Esophagus (tissue), 2 donors: ENCODE data around the gene DHCR24. TPM values are rescaled to one million over a fixed set of nuclear protein-coding genes. Genes with fewer than 3 reads are reported as not detected.
A peak's percentile ranks its signal among the peaks of the same experiment; 100 is the strongest.

Experiments
- H3K27ac ChIP-seq, 2 donors: one replicate each; pipeline ENCODE4 v1.5.1; 2013; ENCODE audit warnings: low read depth in 2 of 2, mild to moderate bottlenecking in 2 of 2, inconsistent platforms in 1 of 2, low read length in 1 of 2, moderate library complexity in 1 of 2
- H3K27me3 ChIP-seq, 2 donors: one replicate each; pipeline ENCODE4 v1.6.1; 2013; ENCODE audit warnings: low read length in 2 of 2, control low read depth in 1 of 2, mild to moderate bottlenecking in 1 of 2; ENCODE audit not compliant: insufficient read depth in 2 of 2, control insufficient read depth in 1 of 2
- H3K36me3 ChIP-seq, 2 donors: one replicate each; pipeline ENCODE4 v1.6.1; 2013; ENCODE audit warnings: low read length in 1 of 2; ENCODE audit not compliant: control insufficient read depth in 2 of 2, insufficient read depth in 2 of 2
- H3K4me1 ChIP-seq, 2 donors: one replicate each; pipeline ENCODE4 v1.6.1; 2013; ENCODE audit warnings: low read length in 1 of 2; ENCODE audit not compliant: control insufficient read depth in 2 of 2, insufficient read depth in 2 of 2
- H3K4me3 ChIP-seq, 2 donors: one replicate each; pipeline ENCODE4 v1.5.1; 2013; ENCODE audit warnings: low read length in 2 of 2, mild to moderate bottlenecking in 2 of 2, low read depth in 1 of 2, moderate library complexity in 1 of 2
- H3K9me3 ChIP-seq, 2 donors: one replicate each; pipeline ENCODE4 v1.6.1; 2013; ENCODE audit warnings: mild to moderate bottlenecking in 2 of 2, low read depth in 1 of 2, low read length in 1 of 2, moderate library complexity in 1 of 2; ENCODE audit not compliant: control insufficient read depth in 2 of 2, insufficient read depth in 1 of 2
- WGBS, 2 donors: extraction: QIAGEN DNeasy Blood & Tissue Kit; methylation state at CpG; one replicate each; pipeline ENCODE4 v1.1.7; 2013; 5-methylcytosine and 5-hydroxymethylcytosine counted together
- polyA plus RNA-seq, 2 donors: library from polyadenylated mRNA; stranded (reverse); fragments of 200-250 nt; gene quantifications; one replicate each; pipeline ENCODE4 v1.2.3, GENCODE V29; 2013
- donor health status: healthy with polysubstance abuse.
- donor health status: Bipolar disorder and iron deficiency.

Gene DHCR24
- polyA plus RNA-seq, 2 donors = 121 to 196 TPM

DNA sequence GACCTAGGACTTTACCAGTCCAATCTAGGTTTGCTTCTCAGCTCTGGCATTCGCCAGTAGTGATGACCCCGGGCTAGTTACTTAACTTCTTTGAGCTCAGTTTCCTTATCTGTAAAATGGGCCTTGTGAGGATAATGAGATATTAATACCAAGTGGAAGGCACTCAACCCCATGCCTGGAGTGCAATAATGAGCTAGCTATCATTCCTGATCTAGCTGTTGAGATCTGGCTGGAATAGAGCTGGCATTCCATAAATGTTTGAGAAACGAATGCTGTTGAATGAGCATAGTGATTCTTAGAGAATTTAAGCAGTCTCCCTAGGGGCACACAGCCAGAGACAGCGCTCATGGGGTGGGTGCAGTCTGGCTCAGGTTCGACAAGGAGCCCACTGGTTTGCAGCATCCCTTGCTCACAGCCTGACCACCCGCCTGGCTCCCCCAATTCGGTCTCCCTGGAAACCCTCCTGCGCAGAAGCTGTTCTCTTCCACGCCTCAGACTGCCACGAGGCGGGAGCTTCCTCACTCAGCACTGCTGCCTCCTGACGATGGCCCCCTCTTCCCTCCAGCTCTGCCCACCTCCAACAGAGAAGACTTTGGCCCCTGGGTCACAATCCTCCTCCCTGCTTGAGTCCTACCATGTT lies 32.5 kb downstream of the DHCR24 start:
- Histone ChIP-seq H3K4me1 (peaks cover 0 to 17% of the 10 kb centered on the region in 2 donors), H3K27me3 (no peaks in the 10 kb centered on the region), H3K9me3 (no peaks in the 10 kb centered on the region), H3K27ac (no peak overlapping the region), H3K36me3 (peaks cover 3 to 45% of the 10 kb centered on the region in 2 donors), H3K4me3 (no peak overlapping the region)
- WGBS, 2 donors = 91 to 95% methylated on average over 12 of the region's 12 CpGs

DNA sequence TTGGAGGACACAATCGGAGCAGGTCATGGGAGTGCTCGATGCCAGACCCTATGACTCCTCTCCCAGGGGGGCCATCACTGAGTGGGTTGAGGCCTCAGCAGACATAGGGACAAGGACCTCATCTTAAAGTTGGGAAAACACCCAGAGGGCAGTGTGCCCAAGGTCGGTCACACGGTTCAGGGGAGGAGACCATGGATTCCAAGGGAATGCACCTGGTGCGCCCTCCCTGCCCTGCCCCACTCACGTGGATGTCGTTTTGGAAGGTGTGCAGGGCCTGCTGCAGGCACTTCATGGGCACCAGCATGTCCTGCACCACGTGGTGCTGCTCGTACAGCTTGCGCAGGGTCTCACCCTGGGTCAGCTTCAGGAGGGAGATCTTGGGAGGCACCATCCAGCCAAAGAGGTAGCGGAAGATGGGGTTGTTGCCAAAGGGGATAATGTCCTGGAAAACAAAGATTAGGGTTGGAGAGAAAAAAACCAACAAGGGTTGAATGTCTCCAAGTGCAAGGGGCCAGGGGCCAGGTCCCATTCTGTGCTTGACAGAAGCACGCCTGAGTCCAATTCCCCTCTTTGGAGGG lies 33.1 kb downstream of the DHCR24 start:
- H3K36me3 ChIP-seq = peaks cover 3 to 46% of the 10 kb centered on the region in 2 donors
- H3K27me3 ChIP-seq = no peaks in the 10 kb centered on the region
- H3K4me1 ChIP-seq = peaks cover 0 to 17% of the 10 kb centered on the region in 2 donors
- no peaks in the 10 kb centered on the region for H3K9me3 ChIP-seq
- H3K4me3 ChIP-seq = no peak overlapping the region
- 90% methylated on average over 12 of the region's 12 CpGs for WGBS, 2 donors
- H3K27ac ChIP-seq = peak overlapping the region in 1 of 2 donors; percentile 1

DNA sequence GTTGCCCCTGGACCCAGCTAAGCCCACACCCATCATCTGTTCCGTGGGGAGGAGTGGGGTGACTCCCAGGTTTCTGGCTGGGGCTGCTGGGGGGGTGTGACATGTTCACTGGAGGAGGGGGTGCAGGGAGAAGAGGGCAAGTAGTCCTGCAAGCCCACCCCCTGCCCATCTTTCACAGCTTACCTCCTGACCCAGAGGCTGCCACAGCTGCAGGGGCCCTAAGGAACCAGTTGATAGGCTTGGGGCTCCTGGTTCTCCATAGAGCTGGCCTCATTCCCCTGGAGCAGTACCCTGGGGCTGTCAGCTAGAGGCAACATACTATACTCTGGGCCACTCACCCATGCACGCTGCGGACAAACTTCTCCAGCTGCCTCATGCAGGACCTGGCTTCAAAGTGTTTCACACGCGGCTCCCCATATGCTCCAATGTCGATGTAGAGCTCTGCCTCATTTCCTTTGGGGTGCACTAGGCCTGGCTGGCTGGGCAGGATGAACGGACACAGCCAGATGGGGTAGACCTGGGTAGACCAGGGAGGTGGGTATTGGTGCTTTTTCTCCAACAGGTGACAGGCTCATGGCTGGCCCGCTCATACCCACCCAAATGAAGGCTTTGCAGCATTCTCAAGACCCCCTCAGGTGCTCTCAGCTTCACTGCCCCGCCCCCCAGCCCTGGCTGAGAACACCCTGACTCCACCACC lies 33.8 kb downstream of the DHCR24 start:
- Histone ChIP-seq H3K4me3 (no peak overlapping the region), H3K9me3 (no peaks in the 10 kb centered on the region), H3K36me3 (peaks cover 3 to 47% of the 10 kb centered on the region in 2 donors), H3K4me1 (peaks cover 0 to 17% of the 10 kb centered on the region in 2 donors), H3K27ac (peak overlapping the region in 1 of 2 donors; percentile 1), H3K27me3 (no peaks in the 10 kb centered on the region)
- 93 to 95% methylated on average over 9 of the region's 9 CpGs for whole genome bisulfite sequencing, 2 donors

GRCh38 chr1:54851936-54852524 lies 35.0 kb downstream of the DHCR24 start:
- Histone ChIP-seq H3K4me3 (no peak overlapping the region), H3K9me3 (no peaks in the 10 kb centered on the region), H3K27me3 (no peaks in the 10 kb centered on the region), H3K27ac (peak overlapping the region in 1 of 2 donors; percentile 84), H3K4me1 (peaks cover 0 to 14% of the 10 kb centered on the region in 2 donors), H3K36me3 (peaks cover 5 to 46% of the 10 kb centered on the region in 2 donors)
- 86% methylated on average over 17 of the region's 17 CpGs for WGBS, 2 donors

DNA sequence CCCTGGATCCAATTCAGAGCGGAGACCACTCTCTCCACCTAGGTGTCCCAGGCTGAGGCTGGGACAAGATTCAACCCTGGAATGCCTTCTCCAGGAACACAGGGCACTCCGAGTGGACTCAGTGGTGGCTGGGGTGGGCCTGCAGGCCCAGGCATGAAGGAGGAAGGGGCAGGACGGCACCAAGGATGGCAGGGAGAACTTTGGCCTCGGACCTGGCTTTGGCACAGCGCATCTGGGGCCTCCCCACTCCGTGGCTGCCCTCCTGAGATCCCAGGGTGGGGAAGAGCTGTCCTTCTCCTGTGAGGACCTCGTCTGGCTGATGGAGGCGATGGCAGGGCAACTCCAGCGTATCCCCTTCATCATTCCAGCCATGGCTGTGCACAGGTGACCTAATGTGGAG lies 35.6 kb downstream of the DHCR24 start:
- Histone ChIP-seq H3K27me3 (no peaks in the 10 kb centered on the region), H3K27ac (peak overlapping the region in 1 of 2 donors; percentile 84), H3K36me3 (peaks cover 7 to 46% of the 10 kb centered on the region in 2 donors), H3K9me3 (no peaks in the 10 kb centered on the region), H3K4me3 (no peak overlapping the region), H3K4me1 (peaks cover 0 to 14% of the 10 kb centered on the region in 2 donors)
- WGBS, 2 donors = 92 to 94% methylated on average over 9 of the region's 9 CpGs

GRCh38 chr1:54850737-54851136 lies 36.3 kb downstream of the DHCR24 start:
- peak overlapping the region in 1 of 2 donors; percentile 89 for H3K27ac ChIP-seq
- no peaks in the 10 kb centered on the region for H3K9me3 ChIP-seq
- H3K36me3 ChIP-seq = peaks cover 7 to 46% of the 10 kb centered on the region in 2 donors
- no peaks in the 10 kb centered on the region for H3K27me3 ChIP-seq
- peaks cover 0 to 14% of the 10 kb centered on the region in 2 donors for H3K4me1 ChIP-seq
- 68 to 70% methylated on average over 9 of the region's 9 CpGs for WGBS, 2 donors
- H3K4me3 ChIP-seq = no peak overlapping the region

DNA sequence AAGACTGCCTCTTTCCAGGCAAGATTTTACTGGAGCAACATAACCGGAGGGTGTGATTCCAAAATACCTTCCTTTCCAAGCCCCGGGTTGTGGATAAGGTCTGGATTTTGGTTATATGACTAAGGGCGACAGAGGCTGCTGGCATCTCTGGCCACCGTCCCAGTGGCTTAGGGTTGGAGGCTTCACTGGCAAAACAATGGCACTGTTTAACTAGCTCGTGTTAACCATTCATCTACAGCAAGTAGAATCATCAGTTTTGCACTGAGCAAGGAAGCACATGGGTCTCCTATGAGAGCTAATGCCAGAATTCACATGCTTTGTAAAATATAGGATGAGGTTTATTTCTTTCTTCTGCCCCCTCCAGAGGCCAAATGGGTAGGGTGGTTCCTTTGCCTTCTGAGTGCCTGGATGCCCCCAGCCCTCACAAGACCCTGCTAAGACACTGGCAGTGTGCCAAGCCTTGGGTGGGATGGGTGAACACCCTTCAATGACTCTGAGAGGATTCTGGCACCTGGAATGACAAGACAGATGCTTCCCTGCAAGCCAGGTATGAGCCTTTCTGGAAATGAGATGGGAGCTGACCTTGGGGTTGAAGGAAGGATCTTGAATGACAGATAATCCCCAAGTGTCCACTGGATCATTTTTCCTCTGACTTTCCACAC lies 36.8 kb downstream of the DHCR24 start:
- peak overlapping the region; percentile 38 to 89 for H3K27ac ChIP-seq
- H3K36me3 ChIP-seq = peaks cover 7 to 42% of the 10 kb centered on the region in 2 donors
- H3K27me3 ChIP-seq = no peaks in the 10 kb centered on the region
- WGBS, 2 donors = 40 to 48% methylated on average over 5 of the region's 5 CpGs
- H3K4me3 ChIP-seq = no peak overlapping the region
- peaks cover 0 to 14% of the 10 kb centered on the region in 2 donors for H3K4me1 ChIP-seq
- H3K9me3 ChIP-seq = no peaks in the 10 kb centered on the region

GRCh38 chr1:54849219-54850068 lies 37.6 kb downstream of the DHCR24 start:
- H3K27ac ChIP-seq = peak overlapping the region; percentile 3 to 89

More at GRCh38 chr1:54849219-54850068, 37.6 kb downstream of the DHCR24 start:
- 59 to 72% methylated on average over 6 of the region's 6 CpGs for WGBS, 2 donors
- peaks cover 7 to 38% of the 10 kb centered on the region in 2 donors for H3K36me3 ChIP-seq
- H3K4me1 ChIP-seq = peaks cover 0 to 14% of the 10 kb centered on the region in 2 donors
- H3K9me3 ChIP-seq = no peaks in the 10 kb centered on the region
- H3K27me3 ChIP-seq = no peaks in the 10 kb centered on the region
- no peak overlapping the region for H3K4me3 ChIP-seq
